ENCODE measurements around the gene SCAP.

The SCAP gene

DNA sequence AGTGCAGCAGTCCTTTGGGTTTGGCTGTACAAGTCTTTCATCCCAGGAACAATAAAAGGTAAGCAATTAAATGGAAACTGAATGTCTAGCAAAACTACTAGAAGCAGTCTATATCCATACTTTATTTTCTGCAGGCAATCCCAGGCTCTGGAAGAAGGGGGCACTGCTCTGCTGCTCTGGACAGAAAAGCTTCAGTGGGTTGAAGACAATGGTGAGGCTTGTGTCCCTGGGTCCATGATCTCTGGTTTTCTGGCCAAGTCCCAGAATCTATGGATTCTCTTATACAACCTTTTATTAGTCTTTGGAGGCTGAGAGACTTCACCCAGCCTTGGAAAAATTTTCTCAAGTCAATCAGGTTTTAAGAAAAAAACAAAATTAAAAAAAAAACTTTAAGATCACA is 35.6 kb downstream of the SCAP start:
- in situ Hi-C loops (cut with HindIII; ENCODE audit: low pct_unique_long_range_greater_than_20kb, low sequenced_read_pairs) = no loop called here
- TF ChIP-seq JUND (IDR thresholded peaks at IDR 0.05; ENCODE audit: low read depth) = no peak
- DNase-seq (ENCODE audit: low read depth in 1 of 2, low spot score in 1 of 2) = peak in 1 of 2 experiments; percentile 48

DNA sequence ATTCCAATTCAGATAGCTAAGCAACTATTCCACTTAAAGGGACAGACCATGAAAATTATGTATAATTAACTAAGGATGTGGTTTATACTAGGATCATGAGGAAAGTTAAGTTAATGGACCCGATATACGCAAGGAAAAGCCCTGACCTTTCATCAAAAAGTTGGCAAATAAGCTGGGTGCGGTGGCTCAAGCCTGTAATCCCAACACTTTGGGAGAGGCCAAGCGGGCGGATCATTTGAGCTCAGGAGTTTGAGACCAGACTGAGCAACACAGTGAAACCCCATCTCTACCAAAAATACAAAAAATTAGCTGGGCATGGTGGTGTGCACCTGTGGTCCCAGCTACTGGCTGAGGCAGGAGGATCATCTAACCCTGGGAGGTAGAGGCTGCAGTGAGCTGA is 39.6 kb downstream of the SCAP start:
- in situ Hi-C loops (cut with HindIII; ENCODE audit: low pct_unique_long_range_greater_than_20kb, low sequenced_read_pairs) = no loop called here
- DNase-seq (ENCODE audit: low read depth in 1 of 2, low spot score in 1 of 2) = no peak
- TF ChIP-seq JUND (IDR thresholded peaks at IDR 0.05; ENCODE audit: low read depth) = no peak

DNA sequence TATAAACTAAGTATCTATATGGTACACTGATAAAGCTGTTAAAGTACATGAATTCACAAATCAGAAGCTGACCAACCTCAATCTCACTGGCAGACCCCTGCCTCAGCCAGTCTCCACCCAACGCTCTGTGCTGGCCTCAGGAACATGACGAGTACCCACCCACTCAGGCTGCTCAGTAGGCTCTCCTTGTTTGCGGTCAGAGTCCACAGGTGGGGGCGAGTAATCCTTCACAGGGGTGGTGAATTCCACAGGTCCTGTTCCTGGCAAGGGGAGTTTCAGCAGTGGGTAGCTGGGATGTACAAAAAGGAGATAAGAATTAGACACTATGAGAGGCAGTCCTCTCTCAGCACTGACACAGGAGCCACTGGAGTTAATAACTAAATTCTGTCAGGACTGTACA is 40.9 kb downstream of the SCAP start:
- no peak for DNase-seq (ENCODE audit: low read depth in 1 of 2, low spot score in 1 of 2)
- in situ Hi-C loops (cut with HindIII; ENCODE audit: low pct_unique_long_range_greater_than_20kb, low sequenced_read_pairs) = no loop called here
- no peak for TF ChIP-seq JUND (IDR thresholded peaks at IDR 0.05; ENCODE audit: low read depth)

DNA sequence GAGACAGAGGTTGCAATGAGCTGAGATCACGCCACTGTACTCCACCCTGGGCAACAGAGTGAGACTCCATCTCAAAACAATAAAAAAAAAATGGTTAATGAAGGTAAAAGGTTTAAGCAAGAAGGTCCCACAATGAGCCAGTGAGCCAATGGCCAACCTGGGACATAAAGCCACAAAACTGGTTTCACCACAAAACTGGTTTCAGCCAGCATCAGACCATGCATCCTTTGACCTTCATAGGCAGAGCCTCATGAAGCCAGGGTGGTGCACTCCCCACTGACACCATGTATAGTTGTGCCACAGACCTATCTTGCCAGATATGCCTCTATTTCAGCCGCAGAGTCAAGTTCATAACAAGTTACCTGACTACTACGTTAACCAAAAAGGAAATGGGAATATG is 41.9 kb downstream of the SCAP start:
- DNase-seq (ENCODE audit: low read depth in 1 of 2, low spot score in 1 of 2) = peak in 1 of 2 experiments; percentile 60
- TF ChIP-seq JUND (IDR thresholded peaks at IDR 0.05; ENCODE audit: low read depth) = no peak
- in situ Hi-C loops (cut with HindIII; ENCODE audit: low pct_unique_long_range_greater_than_20kb, low sequenced_read_pairs) = no loop called here

DNA sequence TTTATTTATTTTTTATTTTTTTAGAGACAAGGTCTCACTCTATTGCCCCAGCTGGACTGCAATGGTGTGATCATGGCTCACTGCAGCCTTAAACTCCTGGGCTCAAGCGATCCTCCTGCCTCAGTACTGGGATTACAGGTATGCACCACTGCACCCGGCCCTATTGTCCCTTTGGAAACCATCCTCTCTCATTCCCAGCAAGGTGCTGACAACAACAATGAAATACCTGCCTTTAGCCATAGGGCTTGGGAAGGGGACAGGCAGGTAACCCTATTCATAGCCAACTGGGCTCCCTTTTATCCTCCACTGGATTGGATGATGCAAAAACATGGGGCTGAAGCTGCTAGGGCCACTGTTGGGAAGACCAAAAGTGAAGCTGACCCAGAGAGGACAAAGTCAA is 43.1 kb downstream of the SCAP start:
- TF ChIP-seq JUND (IDR thresholded peaks at IDR 0.05; ENCODE audit: low read depth) = no peak
- no peak for DNase-seq (ENCODE audit: low read depth in 1 of 2, low spot score in 1 of 2)
- in situ Hi-C loops (cut with HindIII; ENCODE audit: low pct_unique_long_range_greater_than_20kb, low sequenced_read_pairs) = no loop called here

DNA sequence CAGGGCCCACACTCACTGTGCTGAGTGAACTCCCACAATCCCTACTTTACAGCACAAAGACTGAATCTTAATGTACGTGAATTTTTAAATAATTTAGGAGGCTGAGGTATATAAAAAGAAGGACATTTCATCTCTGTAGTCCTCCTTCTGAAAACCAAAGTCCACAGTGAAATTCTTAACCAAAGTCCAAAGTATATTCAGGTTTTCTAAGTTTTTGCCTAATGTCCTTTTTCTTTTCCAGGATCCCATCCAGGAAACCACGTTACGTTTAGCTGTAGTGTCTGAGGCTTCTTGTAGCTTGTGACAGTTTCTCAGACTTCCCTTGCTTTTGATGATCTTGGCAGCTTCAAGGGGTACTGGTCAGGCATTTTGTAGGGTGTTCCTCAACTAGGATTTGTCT is 44.5 kb downstream of the SCAP start:
- no peak for DNase-seq (ENCODE audit: low read depth in 1 of 2, low spot score in 1 of 2)
- in situ Hi-C loops (cut with HindIII; ENCODE audit: low pct_unique_long_range_greater_than_20kb, low sequenced_read_pairs) = no loop called here
- no peak for TF ChIP-seq JUND (IDR thresholded peaks at IDR 0.05; ENCODE audit: low read depth)

DNA sequence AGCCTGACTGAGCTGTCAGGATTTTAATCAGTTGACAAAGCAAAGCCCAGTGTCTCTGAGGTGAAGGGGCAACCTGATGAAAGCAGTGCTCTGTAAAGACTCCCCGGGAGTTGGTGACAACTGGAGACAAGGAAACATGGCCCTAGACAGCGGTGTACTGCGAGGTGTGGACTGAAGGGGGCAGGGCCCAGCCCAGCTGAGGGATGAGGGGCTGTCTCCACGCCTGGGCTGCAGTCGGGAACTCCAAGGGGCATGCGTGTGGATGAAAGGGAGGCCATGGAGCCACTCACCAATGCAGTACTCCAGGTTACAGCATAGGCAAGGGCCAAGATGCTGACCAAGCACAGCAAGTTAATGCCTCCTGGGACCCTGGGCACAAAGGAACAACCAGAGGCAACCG is 45.1 kb downstream of the SCAP start:
- in situ Hi-C loops (cut with HindIII; ENCODE audit: low pct_unique_long_range_greater_than_20kb, low sequenced_read_pairs) = no loop called here
- no peak for DNase-seq (ENCODE audit: low read depth in 1 of 2, low spot score in 1 of 2)
- no peak for TF ChIP-seq JUND (IDR thresholded peaks at IDR 0.05; ENCODE audit: low read depth)

DNA sequence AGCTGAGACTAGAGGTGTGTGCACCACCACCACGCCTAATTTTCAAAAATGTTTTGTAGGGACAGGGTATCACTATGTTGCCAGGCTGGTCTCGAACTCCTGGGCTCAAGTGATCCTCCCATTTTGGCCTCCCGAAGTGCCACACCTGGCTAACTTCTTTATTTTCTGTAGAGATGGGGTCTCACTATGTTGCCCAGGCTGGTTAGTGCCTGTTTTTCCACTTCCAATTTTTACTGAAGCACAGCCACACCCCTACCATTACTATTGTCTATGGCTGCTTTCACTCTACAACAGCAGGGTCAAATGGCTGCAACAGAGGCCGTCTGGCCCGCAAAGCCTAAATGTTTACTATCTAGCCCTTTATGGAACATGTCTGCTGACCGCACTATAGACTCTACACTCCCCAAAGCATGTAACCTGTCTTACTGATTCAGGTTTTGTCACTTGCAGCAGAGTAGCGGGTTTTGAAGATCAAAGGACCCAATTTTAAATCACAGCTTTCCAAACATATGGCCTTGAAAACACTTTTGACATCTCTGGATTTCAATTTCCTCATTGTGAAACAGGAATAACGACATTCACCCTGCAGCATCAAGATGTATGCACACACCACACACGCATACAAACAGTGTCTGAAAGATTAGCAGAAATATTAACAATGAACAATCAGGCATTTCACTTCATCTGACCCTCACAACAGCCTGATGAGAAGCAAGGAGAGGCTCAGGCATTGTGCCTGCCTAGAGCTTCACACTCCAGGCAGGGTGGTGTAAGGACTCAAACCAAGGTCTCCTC is 46.1 kb downstream of the SCAP start:
- peak in 1 of 2 experiments; percentile 56 for DNase-seq (ENCODE audit: low read depth in 1 of 2, low spot score in 1 of 2)
- in situ Hi-C loops (cut with HindIII; ENCODE audit: low pct_unique_long_range_greater_than_20kb, low sequenced_read_pairs) = no loop called here
- no peak for TF ChIP-seq JUND (IDR thresholded peaks at IDR 0.05; ENCODE audit: low read depth)

DNA sequence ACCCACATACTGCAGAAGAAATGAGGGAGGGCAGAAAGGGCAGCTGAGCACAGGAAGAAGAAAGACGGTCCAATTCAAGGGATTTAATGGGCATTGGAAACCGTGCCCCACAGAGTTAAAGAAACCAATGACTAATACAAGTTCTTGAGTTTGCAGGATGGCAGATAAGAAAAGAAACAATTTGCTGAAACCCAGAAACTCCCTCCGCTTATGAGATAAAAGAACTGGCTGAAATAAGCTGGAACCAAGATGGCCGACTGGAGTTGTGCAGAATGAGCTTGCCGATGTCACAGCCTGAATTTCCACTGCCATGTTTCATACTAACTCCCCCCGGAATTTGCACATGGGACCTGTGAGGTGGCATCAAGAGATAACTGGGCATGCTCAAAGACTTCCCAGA is 47.1 kb downstream of the SCAP start:
- TF ChIP-seq JUND (IDR thresholded peaks at IDR 0.05; ENCODE audit: low read depth) = no peak
- DNase-seq (ENCODE audit: low read depth in 1 of 2, low spot score in 1 of 2) = no peak
- in situ Hi-C loops (cut with HindIII; ENCODE audit: low pct_unique_long_range_greater_than_20kb, low sequenced_read_pairs) = no loop called here

DNA sequence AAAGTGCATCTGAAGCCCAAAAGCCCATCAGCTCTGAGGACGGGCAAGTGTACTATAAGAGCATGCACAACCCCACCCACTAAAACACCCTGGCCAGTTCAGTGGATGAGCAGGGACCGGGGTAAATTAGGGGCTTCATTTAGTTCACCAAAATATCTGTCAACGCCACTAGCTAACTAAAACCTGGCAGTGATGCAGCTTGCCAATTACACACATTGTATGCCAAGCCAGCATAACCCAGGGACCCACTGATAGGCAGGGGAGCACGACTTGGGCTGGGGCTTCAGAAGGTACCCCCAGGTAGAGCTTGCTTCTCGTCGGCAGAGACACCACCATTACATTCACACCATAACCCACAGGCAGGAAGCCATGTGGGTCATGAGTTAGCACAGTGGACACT is 47.9 kb downstream of the SCAP start:
- in situ Hi-C loops (cut with HindIII; ENCODE audit: low pct_unique_long_range_greater_than_20kb, low sequenced_read_pairs) = no loop called here
- DNase-seq (ENCODE audit: low read depth in 1 of 2, low spot score in 1 of 2) = no peak
- no peak for TF ChIP-seq JUND (IDR thresholded peaks at IDR 0.05; ENCODE audit: low read depth)

DNA sequence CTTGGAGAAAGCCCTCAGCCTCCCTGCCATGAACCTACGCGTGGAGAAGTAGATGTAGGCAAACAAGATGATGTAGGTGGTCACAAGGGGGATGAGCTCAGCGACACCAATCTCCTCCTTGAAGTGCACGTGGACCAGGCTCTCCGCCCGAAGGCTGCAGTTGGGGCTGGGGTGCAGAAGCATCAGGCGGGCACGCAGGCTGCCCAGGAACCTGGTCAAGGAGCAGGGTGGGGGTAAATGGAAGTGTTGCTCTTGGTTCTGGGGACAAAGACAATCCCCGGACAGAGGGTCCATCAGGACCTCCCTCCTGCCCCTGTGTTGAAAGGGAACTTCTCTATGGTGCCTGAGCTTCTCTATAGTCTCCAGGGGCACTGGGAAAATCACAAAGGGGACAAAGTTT is 49.8 kb downstream of the SCAP start:
- no peak for TF ChIP-seq JUND (IDR thresholded peaks at IDR 0.05; ENCODE audit: low read depth)
- in situ Hi-C loops (cut with HindIII; ENCODE audit: low pct_unique_long_range_greater_than_20kb, low sequenced_read_pairs) = no loop called here
- DNase-seq (ENCODE audit: low read depth in 1 of 2, low spot score in 1 of 2) = no peak

DNA sequence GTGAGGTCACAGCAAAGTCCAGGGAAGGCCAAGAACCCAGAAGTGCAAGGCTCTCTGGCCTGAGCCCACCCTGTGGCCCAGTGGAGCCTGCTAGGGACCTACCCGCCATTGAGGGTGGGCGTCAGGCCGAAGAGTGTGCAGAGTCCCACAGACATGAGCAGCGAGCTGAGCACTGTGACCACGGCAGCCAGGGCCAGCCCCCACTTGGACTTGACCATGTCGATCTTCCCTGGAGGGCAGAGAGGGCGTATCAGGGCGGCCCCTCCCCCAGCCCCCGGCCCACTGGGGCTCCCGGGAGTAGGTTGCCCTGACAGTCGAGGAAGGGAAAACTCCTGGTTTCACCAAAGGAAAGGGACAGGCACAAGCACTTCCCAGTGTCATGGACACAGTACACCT is 50.4 kb downstream of the SCAP start:
- in situ Hi-C loops (cut with HindIII; ENCODE audit: low pct_unique_long_range_greater_than_20kb, low sequenced_read_pairs) = no loop called here
- no peak for DNase-seq (ENCODE audit: low read depth in 1 of 2, low spot score in 1 of 2)
- TF ChIP-seq JUND (IDR thresholded peaks at IDR 0.05; ENCODE audit: low read depth) = no peak

DNA sequence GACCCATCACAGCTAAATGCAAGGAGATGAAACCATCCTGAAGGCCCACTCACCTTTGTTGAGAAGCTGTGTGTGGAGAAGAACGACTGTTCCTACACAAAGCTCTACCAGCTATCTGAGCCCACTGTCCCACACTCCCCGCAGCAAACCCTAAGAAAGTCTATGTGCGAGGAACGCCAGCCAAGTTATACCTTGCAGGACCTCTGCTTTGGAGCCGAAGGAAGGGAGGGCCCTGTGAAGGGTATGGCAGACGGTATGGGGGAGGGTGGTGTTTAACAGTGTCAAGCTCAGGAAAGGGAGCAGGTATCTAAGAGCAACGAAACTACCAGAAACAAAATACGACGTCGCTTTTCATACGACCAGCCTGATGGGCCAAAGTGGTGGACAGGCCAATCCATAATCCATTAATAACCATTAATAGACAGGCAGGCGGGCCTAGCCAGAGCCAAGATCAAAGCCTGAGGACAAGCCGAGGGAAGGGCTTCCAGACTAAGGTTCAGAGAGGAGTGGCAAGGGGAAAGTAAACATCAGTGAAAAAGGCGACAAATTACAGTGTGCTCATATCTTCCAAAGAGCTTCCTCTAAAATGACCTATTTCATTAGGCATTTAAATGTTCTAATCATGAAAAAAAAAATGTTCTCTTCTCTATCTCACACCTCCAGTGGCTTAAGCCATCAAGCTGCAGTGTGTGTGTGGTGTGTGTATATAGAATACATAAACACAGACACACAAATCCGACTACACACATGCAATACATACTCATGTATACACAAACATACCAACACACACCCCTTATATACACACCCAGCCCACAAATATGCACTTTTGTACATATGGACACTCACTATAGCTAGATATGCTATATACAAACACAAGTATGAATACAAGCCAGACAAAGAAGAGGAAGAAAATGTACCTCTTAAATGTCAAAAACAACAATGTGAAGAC is 51.0 kb downstream of the SCAP start:
- DNase-seq (ENCODE audit: low read depth in 1 of 2, low spot score in 1 of 2) = no peak
- in situ Hi-C loops (cut with HindIII; ENCODE audit: low pct_unique_long_range_greater_than_20kb, low sequenced_read_pairs) = no loop called here
- TF ChIP-seq JUND (IDR thresholded peaks at IDR 0.05; ENCODE audit: low read depth) = no peak
